HL-60 (cell line): Measurements from ENCODE around the gene YIF1A.

Source experiments
- DNase-seq, 2 experiments: peaks; one replicate each; pipeline ENCODE4 v3.0.0-alpha.2; 2010 to 2020; ENCODE audit warnings: low read depth in 1 of 2, low spot score in 1 of 2
- H3K27ac ChIP-seq: fragments of 250-450 bp; sonication (Bioruptor Pico); replicated peaks from 2 replicates; pipeline ENCODE4 v1.5.1; 2020; ENCODE audit warnings: mild to moderate bottlenecking, moderate library complexity
- H3K27me3 ChIP-seq: fragments of 250-450 bp; sonication (Bioruptor Pico); 2 replicates; pipeline ENCODE4 v1.5.1; 2021; ENCODE audit warnings: mild to moderate bottlenecking, moderate library complexity; ENCODE audit not compliant: insufficient read depth, poor library complexity, severe bottlenecking
- H3K4me3 ChIP-seq: replicated peaks from 2 replicates; pipeline ENCODE4 v1.5.1; 2011; ENCODE audit warnings: mild to moderate bottlenecking, control low read depth, low read length; ENCODE audit not compliant: insufficient read depth
- CTCF ChIP-seq: IDR thresholded peaks from one replicate; pipeline ENCODE4 v1.5.1; 2011; ENCODE audit warnings: low read length, control low read depth, inconsistent platforms; ENCODE audit not compliant: insufficient read depth
- GABPA ChIP-seq: IDR thresholded peaks from 2 replicates; pipeline ENCODE4 v1.6.1; 2012; ENCODE audit warnings: low read depth
- POLR2AphosphoS5 ChIP-seq: IDR thresholded peaks from 2 replicates; pipeline ENCODE4 v1.6.1; 2012; ENCODE audit warnings: low read depth
- REST ChIP-seq: IDR thresholded peaks from 2 replicates; pipeline ENCODE4 v1.6.1; 2012; ENCODE audit warnings: low read depth; ENCODE audit not compliant: insufficient replicate concordance
- SPI1 ChIP-seq: IDR thresholded peaks from 2 replicates; pipeline ENCODE4 v1.6.1; 2012; ENCODE audit warnings: low read depth, mild to moderate bottlenecking, borderline replicate concordance

The YIF1A gene

DNA sequence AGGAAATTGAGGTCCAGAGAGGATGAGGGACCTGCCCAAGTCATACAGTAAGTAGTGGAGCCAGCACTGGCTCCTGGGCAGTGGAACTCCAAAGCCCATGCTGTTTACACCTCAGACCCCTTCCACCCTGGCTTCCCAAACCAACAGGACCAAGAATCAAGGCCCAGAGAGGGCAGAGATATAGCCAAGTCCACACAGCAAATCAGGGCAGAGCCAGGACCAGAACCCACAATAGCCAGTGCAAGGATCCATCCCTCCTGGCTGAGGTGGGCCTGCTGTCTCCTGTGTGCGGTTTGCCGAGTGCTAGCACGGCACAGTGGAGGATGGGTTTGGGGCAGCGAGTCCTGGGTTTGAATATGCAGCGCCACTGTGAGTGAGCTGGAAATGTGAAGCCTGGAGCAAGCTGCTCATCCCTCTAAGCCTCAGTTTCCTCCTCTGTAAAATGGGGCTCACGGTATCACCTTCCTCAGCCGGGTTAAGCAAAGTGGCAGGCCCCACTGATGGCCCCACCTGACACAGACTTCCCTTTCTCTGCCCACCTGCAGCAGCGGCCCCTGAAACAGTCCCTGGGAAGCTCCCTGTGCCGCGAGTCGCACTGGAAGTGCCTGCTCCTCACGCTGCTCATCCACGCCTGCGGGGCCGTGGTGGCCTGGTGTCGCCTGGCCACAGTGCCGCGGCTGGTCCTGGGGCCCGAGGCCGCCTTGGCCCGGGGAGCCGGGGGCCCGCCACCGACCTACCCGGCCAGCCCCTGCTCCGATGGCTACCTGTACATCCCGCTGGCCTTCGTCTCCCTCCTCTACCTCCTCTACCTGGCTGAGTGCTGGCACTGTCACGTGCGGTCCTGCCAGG, 5.1 kb upstream of the YIF1A start:
- DNase-seq: no peak
- H3K4me3 ChIP-seq: no peak overlapping the region
- no peak overlapping the region for H3K27ac ChIP-seq
- TF ChIP-seq GABPA (no peak), SPI1 (no peak), REST (no peak), CTCF (no peak), POLR2AphosphoS5 (no peak)
- H3K27me3 ChIP-seq: peaks cover 17% of the 10 kb centered on the region

GRCh38 chr11:66293352-66293751, 4.4 kb upstream of the YIF1A start:
- H3K4me3 ChIP-seq: no peak overlapping the region
- no peak overlapping the region for H3K27ac ChIP-seq
- H3K27me3 ChIP-seq: peaks cover 17% of the 10 kb centered on the region
- no peak for DNase-seq
- TF ChIP-seq POLR2AphosphoS5 (no peak), REST (no peak), GABPA (no peak), CTCF (no peak), SPI1 (no peak)

GRCh38 chr11:66292543-66293332, 3.8 kb upstream of the YIF1A start:
- H3K27ac ChIP-seq: no peak overlapping the region
- no peak overlapping the region for H3K4me3 ChIP-seq
- no peak for TF ChIP-seq POLR2AphosphoS5
- TF ChIP-seq GABPA: no peak
- no peak for TF ChIP-seq SPI1
- TF ChIP-seq REST: no peak
- no peak for TF ChIP-seq CTCF
- DNase-seq: no peak
- H3K27me3 ChIP-seq: peaks cover 17% of the 10 kb centered on the region
